Measurements from ENCODE around the gene ORM1. TPM values are rescaled to one million over a fixed set of nuclear protein-coding genes. Genes with fewer than 3 reads are reported as not detected.

ORM1 gene
- total RNA-seq, 1 donor from 2014 or later = not detected

- FAIRE-seq (no peak), DNase-seq (ENCODE audit: low read depth) (no peak)
- Histone ChIP-seq H3K36me3 (ENCODE audit: control insufficient read depth, insufficient read depth, low read length) (peaks cover 18% of the 10 kb centered on the region), H3K27me3 (ENCODE audit: control insufficient read depth, insufficient read depth, low read length) (no peaks in the 10 kb centered on the region), H3K4me3 (ENCODE audit: low read depth, low read length) (no peak overlapping the region)
- no peak for TF ChIP-seq CTCF (IDR thresholded peaks at IDR 0.05; ENCODE audit: insufficient read depth, low read length, severe bottlenecking)
These were observed 40.5 kb downstream of the ORM1 start for GRCh38 chr9:114363424-114363823.

- Histone ChIP-seq H3K27me3 (ENCODE audit: control insufficient read depth, insufficient read depth, low read length) (no peaks in the 10 kb centered on the region), H3K4me3 (ENCODE audit: low read depth, low read length) (no peak overlapping the region), H3K36me3 (ENCODE audit: control insufficient read depth, insufficient read depth, low read length) (peaks cover 16% of the 10 kb centered on the region)
- no peak for TF ChIP-seq CTCF (IDR thresholded peaks at IDR 0.05; ENCODE audit: insufficient read depth, low read length, severe bottlenecking)
- DNase-seq (ENCODE audit: low read depth) = peak; percentile 50
- no peak for FAIRE-seq
These were observed 41.5 kb downstream of the ORM1 start for GRCh38 chr9:114364134-114365041.

GRCh38 chr9:114365194-114365593 is 42.3 kb downstream of the ORM1 start:
- no peak for TF ChIP-seq CTCF (IDR thresholded peaks at IDR 0.05; ENCODE audit: insufficient read depth, low read length, severe bottlenecking)
- FAIRE-seq (no peak), DNase-seq (ENCODE audit: low read depth) (no peak)
- Histone ChIP-seq H3K27me3 (ENCODE audit: control insufficient read depth, insufficient read depth, low read length) (no peaks in the 10 kb centered on the region), H3K4me3 (ENCODE audit: low read depth, low read length) (no peak overlapping the region), H3K36me3 (ENCODE audit: control insufficient read depth, insufficient read depth, low read length) (peaks cover 11% of the 10 kb centered on the region)

GRCh38 chr9:114366334-114367128 is 43.6 kb downstream of the ORM1 start:
- no peaks in the 10 kb centered on the region for H3K27me3 ChIP-seq (ENCODE audit: control insufficient read depth, insufficient read depth, low read length)
- peaks cover 1% of the 10 kb centered on the region for H3K36me3 ChIP-seq (ENCODE audit: control insufficient read depth, insufficient read depth, low read length)
- no peak for TF ChIP-seq CTCF (IDR thresholded peaks at IDR 0.05; ENCODE audit: insufficient read depth, low read length, severe bottlenecking)
- no peak overlapping the region for H3K4me3 ChIP-seq (ENCODE audit: low read depth, low read length)
- DNase-seq (ENCODE audit: low read depth) = peak; percentile 60
- no peak for FAIRE-seq

GRCh38 chr9:114367366-114367765 is 44.5 kb downstream of the ORM1 start:
- FAIRE-seq (no peak), DNase-seq (ENCODE audit: low read depth) (no peak)
- Histone ChIP-seq H3K27me3 (ENCODE audit: control insufficient read depth, insufficient read depth, low read length) (no peaks in the 10 kb centered on the region), H3K4me3 (ENCODE audit: low read depth, low read length) (no peak overlapping the region), H3K36me3 (ENCODE audit: control insufficient read depth, insufficient read depth, low read length) (no peaks in the 10 kb centered on the region)
- TF ChIP-seq CTCF (IDR thresholded peaks at IDR 0.05; ENCODE audit: insufficient read depth, low read length, severe bottlenecking) = no peak

All from bronchial epithelial cell (primary cell).